GM08714 (cell line): ENCODE data around the gene ILDR1.

Experiments
- H3K4me3 ChIP-seq: fragments of 200-500 bp; sonication (Bioruptor generic); 2 replicates; pipeline ENCODE4 v1.5.1; 2014; ENCODE audit warnings: mild to moderate bottlenecking, low read length, inconsistent platforms
- ZNF274 ChIP-seq: IDR thresholded peaks from 2 replicates; pipeline ENCODE4 v1.6.1; 2012; ENCODE audit warnings: mild to moderate bottlenecking, low read depth, low read length

ILDR1 gene

GRCh38 chr3:122004107-122004506 is 17.9 kb downstream of the ILDR1 start:
- TF ChIP-seq ZNF274 = no peak
- no peak overlapping the region for H3K4me3 ChIP-seq

GRCh38 chr3:122003606-122004005 is 18.4 kb downstream of the ILDR1 start:
- no peak overlapping the region for H3K4me3 ChIP-seq
- no peak for TF ChIP-seq ZNF274

DNA sequence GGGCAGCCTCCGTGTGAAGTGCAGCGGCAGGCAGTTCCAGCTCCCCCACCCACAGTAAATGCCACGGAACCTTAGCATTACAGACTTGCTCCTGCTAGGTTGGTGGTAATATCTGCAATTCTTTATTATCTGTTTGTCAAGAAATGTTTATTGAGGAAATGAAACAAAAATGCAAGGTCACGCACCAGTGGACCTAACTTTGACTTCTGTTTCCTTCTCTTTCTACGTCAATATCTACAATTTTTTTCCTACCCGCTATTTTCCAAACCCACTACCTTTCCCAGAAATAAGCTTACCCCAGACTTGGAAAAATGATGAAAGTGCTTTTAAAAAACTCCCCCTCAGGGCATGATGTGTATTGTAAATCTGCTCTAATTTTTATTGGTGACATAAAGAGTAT is 18.9 kb downstream of the ILDR1 start:
- TF ChIP-seq ZNF274 = no peak
- peak overlapping the region; percentile 44; the same call in 1 of the 2 replicates for H3K4me3 ChIP-seq

DNA sequence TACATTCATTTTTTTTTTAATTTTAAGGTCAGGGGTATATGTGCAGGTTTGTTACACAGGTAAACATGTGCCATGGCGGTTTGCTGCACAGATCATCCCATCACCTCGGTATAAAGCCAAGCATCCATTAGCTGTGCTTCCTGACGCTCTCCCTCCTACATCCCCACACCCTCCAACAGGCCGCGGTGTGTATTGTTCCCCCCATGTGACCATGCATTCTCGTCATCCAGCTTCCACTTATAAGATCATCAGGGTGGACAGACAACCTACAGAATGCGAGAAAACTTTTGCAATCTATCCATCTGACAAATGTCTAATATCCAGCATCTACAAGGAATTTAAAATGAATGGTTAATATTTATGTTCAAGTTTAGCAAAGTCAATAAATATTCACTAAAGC is 19.4 kb downstream of the ILDR1 start:
- peak overlapping the region; percentile 44; the same call in 1 of the 2 replicates for H3K4me3 ChIP-seq
- no peak for TF ChIP-seq ZNF274

GRCh38 chr3:122001892-122002291 is 20.2 kb downstream of the ILDR1 start:
- no peak overlapping the region for H3K4me3 ChIP-seq
- TF ChIP-seq ZNF274 = no peak

DNA sequence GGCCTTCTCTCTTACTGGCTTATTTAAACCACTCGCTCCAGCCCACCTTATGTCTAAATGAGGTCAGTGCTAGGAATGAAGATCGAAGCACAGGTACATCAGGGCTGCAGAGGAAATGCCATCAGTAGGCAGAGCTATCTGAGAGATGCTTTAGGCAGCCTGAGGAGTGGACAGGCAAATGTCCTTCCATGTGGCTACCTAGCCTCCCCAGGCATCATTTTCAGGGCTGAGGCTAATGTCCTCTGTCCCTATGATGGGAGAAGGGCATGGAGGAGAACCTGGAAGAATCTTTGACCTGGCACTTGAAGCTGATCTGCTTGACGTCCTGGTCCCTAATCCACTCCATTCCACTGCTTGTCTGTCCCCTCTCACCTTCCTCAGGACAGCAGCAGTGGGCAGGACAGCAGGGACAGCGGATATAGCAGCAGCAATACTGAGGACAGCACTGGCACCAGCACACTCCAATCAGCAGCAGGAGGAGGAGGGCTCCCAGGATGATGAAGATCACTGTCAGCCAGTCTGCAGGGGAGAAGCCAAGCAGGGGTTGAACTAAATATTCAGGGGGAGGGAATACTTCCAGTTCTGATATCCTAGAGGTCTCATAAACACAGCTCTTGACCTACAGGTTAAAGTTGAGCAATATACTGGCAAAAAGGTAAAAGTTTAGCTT is 21.0 kb downstream of the ILDR1 start:
- no peak for TF ChIP-seq ZNF274
- H3K4me3 ChIP-seq = no peak overlapping the region

DNA sequence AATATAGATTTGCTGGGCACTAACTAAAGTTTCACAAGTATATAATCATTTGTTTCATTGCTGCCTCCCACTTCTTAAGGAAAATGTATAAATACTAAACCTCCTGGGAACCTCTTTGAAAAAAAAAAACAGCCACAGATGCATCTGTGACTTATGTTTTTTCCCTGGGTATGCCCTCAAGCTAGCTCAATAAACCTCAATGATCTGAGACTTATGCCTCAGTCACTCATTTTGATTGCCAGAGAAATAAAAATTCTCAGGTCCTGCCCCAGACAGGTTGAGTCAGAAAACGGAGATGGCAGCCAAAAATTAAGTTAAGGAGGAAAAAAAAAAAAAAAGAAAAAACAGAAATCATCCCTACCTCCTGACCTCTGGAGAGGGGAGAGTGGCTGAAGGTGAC is 22.1 kb downstream of the ILDR1 start:
- no peak for TF ChIP-seq ZNF274
- no peak overlapping the region for H3K4me3 ChIP-seq

- TF ChIP-seq ZNF274 = no peak
- H3K4me3 ChIP-seq = peak overlapping the region; percentile 25; the same call in 1 of the 2 replicates
Measured at GRCh38 chr3:121998611-121999473, 23.2 kb downstream of the ILDR1 start.

GRCh38 chr3:121998030-121998580 is 23.9 kb downstream of the ILDR1 start:
- TF ChIP-seq ZNF274 = no peak
- no peak overlapping the region for H3K4me3 ChIP-seq

GRCh38 chr3:121997372-121997771 is 24.7 kb downstream of the ILDR1 start:
- H3K4me3 ChIP-seq = no peak overlapping the region
- no peak for TF ChIP-seq ZNF274

DNA sequence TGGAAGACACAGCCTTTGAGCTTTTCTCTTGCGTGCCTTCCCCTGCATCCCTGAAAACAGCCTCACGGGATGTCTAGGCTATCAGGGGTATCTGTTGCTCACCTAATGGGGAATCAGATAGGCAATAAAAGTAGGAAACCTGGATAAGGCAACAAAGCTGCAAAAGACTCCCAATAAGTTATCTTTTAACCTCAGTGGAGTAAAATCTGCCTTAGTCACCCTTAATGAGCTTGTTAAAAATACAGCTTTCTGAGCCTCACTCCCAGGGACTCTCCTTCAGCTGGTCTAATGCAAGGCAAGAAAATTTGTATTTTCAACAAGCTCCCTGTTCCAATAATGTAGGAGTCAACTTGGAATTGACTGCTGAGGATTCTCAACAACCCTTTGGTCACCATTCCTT is 25.6 kb downstream of the ILDR1 start:
- no peak for TF ChIP-seq ZNF274
- no peak overlapping the region for H3K4me3 ChIP-seq

DNA sequence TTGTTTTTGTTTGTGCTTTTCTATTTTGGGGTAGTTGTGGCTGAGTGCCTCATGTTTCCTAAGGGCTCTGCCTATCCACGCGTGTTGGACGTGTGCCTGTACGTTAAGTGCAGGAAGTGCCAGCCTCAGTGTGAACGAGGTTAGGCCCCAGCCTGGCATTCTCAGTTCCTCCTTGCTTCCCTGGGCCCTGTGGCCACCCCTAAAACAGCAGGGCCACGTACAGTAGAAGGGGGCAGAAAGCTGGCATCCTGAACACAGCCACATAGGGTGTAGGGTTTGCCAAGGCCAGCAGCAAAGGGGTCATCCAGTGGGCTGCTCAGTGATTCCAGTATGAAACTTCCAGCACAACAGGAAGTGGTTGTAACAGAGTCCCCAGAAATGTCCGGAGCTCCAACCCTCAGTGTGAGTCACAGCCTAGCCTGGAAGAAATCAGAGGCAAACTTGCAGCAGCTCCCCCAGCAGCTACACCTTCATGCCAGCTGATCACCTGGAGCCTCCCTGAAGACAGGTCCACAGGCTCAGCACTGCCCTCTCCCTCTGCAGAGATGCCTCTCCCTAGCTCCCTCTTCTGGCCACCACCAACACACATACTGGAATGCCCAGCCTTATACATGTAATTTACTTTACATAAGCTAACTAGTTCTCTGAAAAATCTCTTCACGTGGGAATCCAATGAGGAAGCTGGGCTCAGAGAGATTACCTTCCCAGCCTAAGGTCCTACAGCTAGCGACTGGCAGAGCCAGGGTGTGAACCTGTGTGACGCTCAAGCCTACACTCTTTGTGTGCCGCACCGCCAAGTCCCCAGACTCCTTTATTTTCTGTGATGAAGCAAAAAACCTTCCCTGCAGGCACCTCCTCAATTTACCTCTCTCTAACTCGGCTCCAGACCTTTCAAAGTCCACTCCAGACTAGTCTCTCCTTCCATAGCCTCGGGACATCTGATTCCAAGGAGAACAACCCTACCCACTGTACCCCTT is 26.6 kb downstream of the ILDR1 start:
- no peak for TF ChIP-seq ZNF274
- H3K4me3 ChIP-seq = no peak overlapping the region

GRCh38 chr3:121994551-121994950 is 27.5 kb downstream of the ILDR1 start:
- no peak for TF ChIP-seq ZNF274
- H3K4me3 ChIP-seq = no peak overlapping the region
